GM12892 (cell line): ENCODE results near the gene LCMT2.

Experiments used
- POLR2A ChIP-seq: IDR thresholded peaks from 2 replicates; pipeline ENCODE4 v1.6.1; 2011; ENCODE audit warnings: low read depth, low read length, control low read depth
- POLR2AphosphoS5 ChIP-seq: IDR thresholded peaks from 2 replicates; pipeline ENCODE4 v1.6.1; 2011; ENCODE audit warnings: low read depth, low read length, control low read depth

- no peak for TF ChIP-seq POLR2A
- TF ChIP-seq POLR2AphosphoS5, result no peak
These were observed 44.8 kb downstream of the LCMT2 start for GRCh38 chr15:43285609-43286037.
